ENCODE results near the gene CACNA1G.

The CACNA1G gene

DNA sequence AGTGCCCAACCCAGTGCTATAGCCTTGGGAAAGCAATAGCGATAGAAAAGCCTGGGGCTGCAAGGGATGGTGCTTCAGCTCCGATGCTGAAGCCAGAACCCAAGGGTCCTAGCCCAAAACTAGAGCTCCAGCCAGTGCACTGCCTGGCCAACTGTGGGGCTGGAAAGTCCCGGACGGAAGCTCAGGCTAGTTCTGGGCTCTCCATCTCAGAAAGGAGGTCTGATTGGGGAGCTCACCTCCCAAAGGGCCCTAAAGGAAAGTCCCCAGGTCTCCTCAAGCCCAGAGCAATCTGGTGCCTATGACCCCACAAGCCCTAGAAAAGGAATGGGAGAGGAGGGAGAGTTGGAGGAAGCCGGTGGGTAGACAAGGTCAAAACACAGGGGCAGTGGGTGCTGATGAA is 72.1 kb downstream of the CACNA1G start:
- no peak for DNase-seq (ENCODE audit: low read depth)

DNA sequence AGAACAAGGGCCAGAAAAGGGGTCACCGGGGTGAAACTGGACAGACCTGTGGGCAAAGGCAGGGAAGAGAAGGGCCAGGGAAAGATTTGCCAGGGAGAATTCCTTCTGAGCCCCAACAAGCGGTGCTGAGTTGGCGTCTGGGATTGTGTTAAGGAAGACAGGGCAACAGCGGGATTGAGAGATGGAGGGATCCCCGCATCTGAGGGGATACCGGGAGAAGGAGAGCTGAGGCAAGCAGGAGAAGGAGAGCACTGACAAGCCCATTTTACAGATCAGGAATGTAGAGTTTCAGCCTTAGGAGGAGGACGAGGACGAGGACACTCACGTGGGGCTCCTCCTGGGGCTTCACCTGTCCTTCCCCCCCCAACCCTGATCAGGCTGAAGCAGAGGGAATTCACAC is 73.2 kb downstream of the CACNA1G start:
- DNase-seq (ENCODE audit: low read depth) = no peak

DNA sequence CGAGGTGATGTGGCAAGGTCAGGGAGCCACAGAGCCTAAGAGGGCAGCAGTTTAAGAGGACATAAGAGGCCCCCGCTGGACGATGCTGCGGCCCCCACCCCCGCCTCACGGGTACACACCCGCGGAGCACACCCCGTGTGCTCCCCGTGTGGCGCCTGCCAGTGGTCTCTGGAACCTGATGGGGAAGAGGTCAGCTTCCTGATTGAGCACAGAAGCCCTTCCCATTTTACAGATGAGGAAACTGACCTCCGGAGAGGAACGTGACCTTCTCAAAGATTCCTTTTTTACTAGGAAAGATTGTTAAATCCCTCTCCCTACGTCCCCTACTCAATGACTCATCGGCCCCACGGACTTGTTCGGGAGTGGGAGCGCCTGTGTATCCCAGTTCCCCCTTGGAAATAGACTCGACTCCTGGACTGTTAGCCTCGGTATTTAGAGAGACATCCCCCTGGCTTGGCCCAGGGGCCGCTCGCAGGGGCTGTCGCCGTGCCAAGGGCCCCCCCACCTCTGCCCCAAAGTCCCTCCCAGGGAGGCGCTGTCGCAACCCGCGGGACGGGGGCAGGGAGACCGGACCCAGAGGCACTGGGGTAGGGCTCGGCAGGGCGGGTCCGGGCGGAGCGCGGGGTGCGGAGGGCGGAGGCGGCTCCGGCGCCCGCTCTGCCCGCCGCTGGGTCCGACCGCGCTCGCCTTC is 73.9 kb downstream of the CACNA1G start, which contains the start of gene ABCC3:
Gene ABCC3, plus strand, starts transcription at position 658 of the 691 bp plus-strand sequence. CDS start 56 bp downstream, outside the sequence.
- peak; percentile 66 for DNase-seq (ENCODE audit: low read depth)

DNA sequence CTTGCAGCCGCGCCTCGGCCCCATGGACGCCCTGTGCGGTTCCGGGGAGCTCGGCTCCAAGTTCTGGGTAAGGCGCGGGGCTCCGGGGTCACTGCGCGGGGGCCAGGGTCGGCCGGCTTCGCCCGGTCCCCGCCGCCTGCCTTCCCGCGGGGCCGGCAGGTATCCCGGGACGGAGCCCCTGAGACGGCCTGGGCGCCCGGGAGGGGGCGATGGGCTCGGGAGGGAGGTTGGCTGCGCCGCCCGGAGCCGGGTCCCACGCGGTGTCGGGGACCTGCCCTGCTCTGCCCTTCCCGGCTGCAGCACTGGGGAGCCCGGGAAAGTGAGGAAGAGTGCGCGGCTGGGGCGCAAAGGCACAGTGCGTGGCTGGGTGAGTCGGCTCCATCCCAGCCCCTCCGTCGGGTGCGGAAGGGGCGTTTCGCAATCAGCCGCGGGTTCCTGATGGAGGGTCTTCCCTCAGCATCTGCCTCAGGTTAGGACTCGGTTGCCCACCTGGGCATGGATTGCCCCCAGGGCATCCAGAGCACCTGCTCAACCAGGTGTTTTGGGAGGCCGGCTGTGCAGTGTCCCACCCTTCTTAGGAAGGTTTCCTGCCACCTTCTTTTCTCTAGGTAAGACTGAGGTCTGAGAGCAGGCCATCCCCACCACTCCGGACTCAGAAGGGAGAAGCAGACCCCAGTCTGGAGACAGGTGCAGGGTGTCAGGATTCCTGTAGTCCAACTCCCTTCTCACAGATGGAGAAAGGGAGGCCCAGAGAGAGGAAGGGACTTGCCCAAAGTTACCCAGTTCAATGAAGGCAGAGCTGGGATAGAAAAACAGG is 74.6 kb downstream of the CACNA1G start:
- DNase-seq (ENCODE audit: low read depth) = no peak

DNA sequence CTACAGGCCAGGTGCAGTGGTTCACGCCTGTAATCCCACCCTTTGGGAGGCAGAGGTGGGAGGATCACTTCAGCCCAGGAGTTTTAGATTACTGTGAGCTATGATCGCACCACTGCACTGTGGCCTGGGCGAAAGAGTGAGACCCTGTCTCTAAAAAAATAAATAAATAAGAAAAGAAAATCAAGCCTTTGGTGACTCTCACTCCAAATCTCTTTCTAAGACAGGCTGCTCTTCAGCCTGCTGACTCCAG is 75.1 kb downstream of the CACNA1G start:
- DNase-seq (ENCODE audit: low read depth) = no peak

DNA sequence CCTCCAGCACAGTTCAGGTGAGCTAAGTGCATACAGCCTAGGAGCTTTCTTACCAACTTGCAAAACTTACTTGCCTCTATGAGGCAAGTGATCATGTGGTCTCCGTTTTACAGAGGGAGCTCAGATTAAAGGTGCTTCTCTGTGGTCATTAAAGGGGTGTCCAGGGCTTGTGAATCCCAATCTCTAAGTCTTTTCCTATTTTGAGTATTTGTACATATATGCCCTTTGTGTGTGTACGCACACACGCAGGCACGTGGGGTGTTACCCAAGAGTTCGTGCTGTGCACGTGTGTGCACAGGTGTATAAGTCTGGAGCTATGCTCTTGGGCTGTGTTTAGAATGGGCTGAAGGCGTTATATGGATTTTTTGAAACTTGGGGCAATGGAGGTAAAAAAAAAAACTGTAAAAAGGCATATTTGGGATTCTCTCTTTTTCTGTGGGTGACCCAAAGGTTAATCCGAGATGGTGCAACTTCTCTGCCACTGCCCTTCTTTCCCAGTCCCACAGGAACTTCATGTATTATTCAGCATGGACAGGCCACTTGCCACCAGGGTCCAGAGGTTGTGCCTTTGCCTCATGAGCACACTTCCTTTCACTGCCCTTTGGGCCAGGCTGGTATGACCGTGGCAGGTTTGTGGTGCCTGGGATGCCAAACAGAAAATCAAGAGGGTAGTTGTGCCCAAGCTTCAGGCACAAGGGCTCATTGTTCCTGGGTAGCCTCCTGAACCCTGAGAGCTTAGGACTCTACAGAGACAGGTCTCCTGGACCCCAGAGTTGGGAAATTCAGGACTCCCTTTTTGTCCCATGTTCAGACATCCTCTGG is 75.7 kb downstream of the CACNA1G start:
- no peak for DNase-seq (ENCODE audit: low read depth)

DNA sequence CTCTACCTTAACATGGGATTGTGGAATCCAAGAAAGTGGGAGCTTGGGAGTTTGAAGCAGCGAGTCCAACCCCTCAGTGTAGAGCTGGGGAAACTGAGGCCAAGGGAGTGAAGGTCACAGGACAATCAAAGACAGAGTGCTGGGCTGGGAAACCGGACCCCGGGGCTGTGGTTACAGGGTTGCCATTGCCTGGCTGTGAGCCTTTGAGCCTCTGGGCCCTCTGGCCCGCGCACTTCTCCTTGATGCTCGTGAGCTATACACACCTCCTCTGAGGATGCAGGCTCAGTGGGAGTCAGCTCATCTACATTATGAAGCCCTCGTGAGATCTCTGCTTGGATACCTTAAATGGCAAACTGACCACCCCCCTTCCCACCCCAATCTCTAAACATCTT is 76.3 kb downstream of the CACNA1G start:
- no peak for DNase-seq (ENCODE audit: low read depth)

DNA sequence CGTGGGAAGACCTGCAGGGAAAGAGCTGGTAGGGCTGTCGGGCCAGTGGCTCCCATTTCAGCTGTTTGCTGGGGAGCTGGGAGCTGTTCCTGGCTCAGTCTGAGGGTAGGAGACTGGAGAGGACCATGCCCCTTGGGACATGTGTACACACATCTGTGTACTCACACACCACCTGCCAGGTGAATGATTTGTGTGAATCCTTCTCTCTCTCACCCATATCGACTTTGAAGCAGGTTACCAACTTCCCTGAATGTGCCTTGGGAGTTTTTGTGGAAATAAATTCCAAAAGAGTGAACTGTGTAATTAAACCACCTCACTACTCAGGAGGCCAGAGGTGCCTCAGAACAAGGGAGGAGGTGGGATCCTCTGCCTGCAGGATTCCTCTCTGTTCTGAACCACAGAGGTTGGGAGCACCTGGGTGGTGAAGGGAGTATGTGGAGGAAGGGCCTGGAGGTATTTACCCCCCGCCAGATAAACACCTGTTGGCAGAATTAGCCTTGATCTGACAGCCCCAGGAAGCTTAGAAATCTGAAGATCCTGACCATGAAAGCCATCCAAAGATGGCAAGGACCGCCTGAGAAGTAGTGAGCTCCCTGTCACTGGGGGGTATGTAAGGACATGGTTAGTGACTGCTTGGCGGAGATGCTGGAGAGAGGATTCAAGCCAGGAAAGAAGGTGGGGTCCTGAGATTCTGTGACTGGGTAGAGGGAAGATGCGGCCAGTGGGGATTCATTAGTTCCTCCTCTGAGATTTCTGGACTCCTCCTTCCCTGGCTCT is 77.5 kb downstream of the CACNA1G start:
- DNase-seq (ENCODE audit: low read depth) = no peak

DNA sequence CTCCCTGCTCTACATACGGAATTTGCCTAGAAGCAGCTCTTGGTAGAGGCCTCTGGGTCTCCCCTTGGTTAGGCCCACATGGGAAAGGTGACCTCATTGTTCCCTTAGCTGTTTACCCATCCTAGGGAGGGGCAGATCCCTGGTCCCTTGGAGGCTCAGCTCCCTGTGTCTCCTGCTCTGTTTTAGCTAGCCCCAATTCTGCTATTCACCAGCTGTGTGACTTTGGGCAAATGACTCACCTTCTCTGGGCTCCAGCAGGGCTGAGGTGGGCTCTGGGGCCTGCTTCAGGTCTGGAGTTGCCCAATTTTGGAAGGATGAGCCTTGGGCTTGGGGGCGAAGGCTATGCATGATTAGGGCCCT is 78.1 kb downstream of the CACNA1G start:
- peak; percentile 47 for DNase-seq (ENCODE audit: low read depth)

DNA sequence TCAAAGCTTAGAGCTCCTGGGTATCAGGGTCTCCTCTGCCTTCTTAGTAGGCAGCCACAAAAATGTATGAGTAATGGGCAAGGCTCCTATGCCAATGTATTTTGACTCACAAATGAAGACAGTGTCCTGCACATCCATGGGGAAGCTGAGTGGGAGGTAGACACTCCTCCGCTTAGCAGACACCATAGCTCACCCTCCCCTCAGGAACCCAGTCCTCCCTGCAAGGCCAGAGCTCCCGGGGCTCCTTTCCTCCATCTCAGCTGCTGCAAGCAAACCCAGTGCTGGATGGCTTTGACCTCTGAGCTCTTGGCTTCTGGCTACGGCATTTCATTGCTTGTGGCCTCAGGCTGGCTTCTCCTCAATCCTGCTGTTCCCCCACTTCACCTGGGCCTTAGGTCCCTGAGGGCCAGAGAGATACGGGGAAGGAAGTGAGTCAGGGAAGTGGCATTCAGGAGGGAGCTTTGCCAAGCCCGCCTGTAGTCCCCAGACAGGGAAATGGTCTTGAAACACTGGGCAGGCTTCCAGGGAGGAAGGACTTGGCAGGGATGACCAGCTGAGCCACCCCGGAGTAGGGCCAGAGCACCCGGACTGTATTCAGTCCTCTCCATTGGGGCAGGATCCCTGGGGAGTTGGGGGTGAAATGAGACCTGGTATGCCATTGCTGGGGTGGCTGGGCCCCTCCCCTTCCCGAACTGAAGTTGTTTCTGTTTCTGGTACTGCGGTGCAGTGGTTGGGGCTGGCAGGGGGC is 78.6 kb downstream of the CACNA1G start:
- DNase-seq (ENCODE audit: low read depth) = peak; percentile 97

DNA sequence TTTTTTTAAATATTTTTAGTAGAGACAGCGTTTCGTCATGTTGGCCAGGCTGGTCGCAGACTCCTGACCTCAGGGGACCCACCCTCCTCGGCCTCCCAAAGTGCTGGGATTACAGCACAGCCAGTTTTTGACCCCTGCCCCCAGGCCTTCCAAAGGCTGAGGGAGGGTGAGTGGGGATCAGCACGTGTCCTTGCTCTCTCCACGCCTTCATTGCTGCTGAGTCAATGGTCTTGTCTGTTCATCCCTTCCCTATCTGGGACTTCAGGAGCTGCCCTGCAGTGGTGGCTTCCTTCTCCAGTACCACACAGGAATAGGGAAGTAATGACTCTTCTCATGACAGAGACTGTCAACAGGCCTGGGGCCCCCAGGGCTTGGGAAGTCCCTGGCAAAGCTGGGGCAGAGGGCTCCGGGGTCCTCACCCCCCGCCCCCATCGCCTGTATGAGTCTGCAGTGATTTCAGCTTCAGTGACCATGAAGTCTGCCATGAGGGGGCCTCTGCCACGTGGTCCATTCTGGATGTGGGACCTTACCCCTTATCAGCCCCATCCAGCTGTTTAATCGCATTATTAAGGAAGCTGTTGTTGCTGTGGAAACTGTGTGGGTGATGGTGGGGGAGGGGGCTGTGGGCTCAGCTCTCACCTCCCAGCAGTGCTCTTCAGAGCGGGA is 80.3 kb downstream of the CACNA1G start:
- peak; percentile 16 for DNase-seq (ENCODE audit: low read depth)

DNA sequence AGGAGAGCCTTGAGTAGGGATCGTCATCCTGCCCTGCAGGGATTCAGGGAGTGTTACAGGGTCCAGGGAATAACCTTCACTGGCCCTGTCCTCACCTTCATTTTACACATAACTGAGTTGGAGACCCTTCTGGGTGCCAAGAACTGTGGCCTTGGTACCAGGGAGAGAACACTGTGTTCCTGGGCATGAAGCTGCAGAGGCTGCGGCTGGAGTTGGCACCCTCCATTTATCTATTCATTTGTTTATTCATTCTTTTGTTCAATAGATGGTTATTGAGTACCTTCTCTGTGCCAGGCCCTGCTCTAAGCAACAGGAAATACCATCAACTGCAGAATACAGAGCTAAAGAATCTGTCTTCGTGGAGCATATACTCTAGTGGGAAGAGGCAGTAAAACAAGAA is 80.8 kb downstream of the CACNA1G start:
- DNase-seq (ENCODE audit: low read depth) = no peak

DNA sequence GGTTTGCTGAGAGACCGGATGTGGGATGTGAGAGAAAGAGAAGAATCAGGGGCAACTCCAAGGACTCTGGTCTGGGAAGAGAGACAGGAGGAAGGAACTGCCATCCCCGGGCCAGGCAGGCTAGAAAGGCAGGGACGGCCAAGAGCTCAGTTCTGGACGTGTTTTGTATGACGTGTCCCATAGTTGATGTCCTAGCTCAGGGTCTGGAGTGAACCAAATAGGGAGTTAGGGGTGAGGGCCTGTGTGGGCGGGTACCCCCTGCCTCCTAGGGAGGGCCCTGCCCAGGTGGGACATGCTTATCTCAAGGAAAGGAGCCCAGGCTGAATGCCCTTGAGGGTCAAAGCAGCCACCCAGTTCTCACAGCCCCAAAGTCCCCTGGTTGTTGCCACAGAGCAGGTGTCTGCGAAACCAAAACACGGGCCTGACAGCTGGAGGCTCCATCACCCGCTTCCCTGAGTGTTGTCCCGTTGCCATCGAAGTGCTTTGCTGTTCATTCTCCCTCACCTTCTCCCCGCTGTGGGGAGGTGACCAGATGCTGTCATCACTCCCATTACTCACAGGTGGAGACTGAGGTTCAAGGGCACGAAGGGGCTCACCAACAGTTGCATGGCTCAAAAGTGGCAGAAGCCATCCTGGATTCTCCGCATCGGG is 81.7 kb downstream of the CACNA1G start:
- DNase-seq (ENCODE audit: low read depth) = no peak

DNA sequence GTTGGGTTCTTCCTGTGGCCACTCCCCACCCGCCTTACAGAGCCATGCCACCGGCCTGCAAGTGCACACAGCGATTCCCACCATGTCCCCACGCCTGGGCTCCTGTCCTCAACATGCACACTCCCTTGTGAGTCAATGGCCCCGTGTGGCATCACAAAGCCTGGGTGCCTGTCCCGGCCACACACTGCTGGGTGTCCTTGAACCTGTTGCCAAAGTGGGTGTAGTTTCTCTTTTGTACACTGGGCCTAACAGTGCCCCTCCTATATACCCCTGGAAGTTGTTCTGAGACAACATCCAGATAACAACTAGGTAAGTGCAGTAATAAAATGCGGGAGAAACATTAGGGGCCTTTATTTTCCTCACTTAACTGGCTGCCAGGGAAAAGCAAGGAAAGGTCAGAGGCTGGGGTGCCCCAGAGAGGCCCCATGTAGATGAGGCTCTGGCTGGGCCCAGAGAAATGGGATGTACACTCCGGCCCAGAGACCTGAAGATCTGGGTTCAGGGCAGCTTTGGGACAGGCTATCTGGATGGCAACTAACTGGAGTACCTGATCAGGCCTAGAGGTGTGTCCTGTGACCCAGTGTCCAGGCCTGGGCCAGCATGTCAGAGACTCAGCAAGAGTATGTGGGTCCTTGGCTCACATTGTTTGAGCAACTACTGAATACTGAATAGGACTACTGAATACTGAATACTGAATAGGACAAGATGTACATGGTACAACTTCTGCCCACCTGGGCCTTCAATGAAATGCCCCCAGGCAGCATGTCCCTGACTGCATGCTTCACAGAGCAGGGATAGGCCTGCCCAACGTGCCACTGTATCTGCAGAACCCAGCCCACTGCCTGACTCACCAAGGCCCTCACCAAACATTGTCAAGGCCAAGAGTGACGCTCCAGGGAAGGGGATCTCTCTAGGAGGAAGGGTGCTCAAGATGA is 82.5 kb downstream of the CACNA1G start:
- DNase-seq (ENCODE audit: low read depth) = no peak

DNA sequence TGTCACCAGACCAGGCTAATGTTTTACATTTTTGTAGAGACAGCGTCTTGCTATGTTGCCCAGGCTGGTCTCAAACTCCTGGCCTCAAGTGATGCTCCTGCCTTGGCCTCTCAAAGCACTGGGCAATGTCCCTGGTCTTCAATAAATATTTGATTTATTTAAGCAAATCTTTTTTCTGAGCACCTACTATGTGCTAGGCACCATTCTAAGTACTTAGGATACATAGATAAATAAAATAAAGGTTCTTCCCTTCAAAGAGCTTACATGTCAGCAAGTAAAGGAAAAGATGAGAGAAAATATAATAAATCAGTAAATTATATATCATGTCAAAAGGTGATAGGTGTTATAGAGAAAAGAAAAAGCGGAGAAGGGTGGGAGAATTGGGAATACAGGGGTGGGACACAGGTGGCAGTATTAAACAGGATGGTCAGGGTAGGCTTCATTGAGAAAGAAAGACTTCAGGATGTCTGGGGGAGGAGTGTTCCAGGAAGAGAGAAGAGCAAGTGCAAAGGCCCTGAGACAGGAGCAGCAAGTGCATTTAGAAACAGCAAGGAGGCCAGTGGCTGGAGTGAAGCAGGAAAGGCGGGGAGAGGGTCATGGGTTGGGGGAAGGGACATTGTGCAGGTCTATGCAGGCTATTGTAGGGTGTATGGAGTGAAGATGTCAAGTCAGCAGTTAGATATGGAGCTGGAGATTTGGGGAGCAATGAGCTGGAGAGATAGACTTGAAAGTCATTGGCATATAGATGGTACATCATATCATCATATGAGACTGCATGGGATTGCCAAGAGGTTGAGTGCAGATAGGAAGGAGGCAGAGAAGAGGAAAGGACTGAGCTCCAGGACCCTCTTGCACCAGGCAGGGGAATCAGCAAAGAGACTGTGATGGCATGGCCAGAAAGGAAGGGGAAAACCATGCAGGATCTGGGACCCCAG is 85.5 kb downstream of the CACNA1G start:
- no peak for DNase-seq (ENCODE audit: low read depth)

DNA sequence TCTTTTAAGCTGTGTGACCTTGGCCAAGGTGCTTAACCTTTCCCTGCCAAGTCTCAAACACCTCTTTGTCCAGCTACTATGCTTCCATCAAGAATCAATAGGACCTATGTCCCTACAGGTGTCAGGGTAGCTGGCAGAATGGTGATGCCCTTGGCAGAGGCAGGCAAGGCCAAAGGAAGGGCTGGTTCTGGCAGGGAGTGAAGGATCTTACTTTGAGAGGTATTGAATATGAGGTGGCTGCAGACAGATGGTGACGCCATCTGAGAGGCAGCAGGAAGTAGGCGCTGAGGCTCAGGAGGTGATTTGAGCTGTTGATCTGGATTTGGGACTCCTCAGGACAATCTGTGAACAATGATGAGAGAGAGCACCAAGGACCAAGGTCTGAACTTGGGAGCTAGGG is 86.7 kb downstream of the CACNA1G start:
- DNase-seq (ENCODE audit: low read depth) = no peak

DNA sequence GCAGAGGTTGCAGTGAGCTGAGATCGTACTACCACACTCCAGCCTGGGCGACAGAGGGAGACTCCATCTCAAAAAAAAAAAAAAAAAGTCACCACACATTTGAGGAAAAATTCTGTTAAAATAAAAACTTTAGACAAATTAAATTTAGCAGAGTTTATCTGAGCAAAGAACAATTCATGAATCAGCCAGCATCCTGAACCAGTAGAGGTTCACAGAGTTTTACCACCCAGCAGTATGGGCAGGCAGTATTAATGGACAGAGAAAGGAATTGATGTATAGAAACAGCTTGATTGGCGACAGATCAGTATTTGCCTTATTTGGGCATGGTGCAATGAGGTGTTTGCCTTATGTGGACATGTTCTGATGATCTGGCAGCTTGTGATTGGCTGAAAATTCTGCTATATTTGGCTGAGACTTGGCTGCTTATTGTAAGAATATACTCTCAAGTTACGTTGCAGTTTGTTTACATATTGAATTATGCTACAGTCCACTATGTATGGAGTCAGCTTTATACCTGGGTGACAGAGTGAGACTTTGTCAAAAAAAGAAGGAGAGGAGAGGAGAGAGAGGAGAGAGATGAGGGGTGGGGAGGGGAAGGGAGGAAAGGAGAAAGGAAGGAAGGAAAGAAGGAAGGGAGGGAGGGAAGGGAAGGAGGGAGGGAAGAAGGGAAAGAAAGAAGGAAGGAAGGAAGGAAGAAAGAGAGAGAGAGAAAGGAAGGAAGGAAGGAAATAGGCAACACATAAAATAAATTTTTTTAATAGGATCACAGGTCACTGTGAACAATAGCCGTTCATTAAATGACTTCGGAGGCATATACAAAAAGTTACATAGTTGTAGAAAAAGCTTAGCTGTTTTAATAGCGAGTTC is 88.8 kb downstream of the CACNA1G start:
- DNase-seq (ENCODE audit: low read depth) = peak; percentile 26
